Transverse colon (tissue), 4 donors: ENCODE results near the gene SLITRK2. TPM values are rescaled to one million over a fixed set of nuclear protein-coding genes. Genes with fewer than 3 reads are reported as not detected.

Experiments used
- DNase-seq: peaks from one replicate; pipeline ENCODE4 v3.0.0-alpha.2; 2019
- H3K27ac ChIP-seq, 4 donors: fragments of 200-600 bp; sonication (generic); 2 replicates each; pipeline ENCODE4 v1.5.1; 2016 to 2018; ENCODE audit warnings: inconsistent platforms in 4 of 4
- H3K27me3 ChIP-seq: fragments of 200-600 bp; sonication (generic); 2 replicates; pipeline ENCODE4 v1.5.1; 2017; ENCODE audit warnings: inconsistent platforms
- H3K36me3 ChIP-seq, 4 donors: fragments of 200-600 bp; sonication (generic); 2 replicates each; pipeline ENCODE4 v1.5.1; 2017 to 2019; ENCODE audit warnings: inconsistent platforms in 4 of 4
- H3K4me1 ChIP-seq, 4 donors: fragments of 200-600 bp; sonication (generic); 2 replicates each; pipeline ENCODE4 v1.5.1; 2017 to 2020; ENCODE audit warnings: inconsistent platforms in 4 of 4
- H3K4me3 ChIP-seq, 4 donors: fragments of 200-600 bp; sonication (generic); 1 replicate in 1 of 4; 2 replicates in 3 of 4; pipeline versions ENCODE4 v1.5.1 to v1.6.1; 2017 to 2019; ENCODE audit warnings: inconsistent platforms in 4 of 4
- H3K9me3 ChIP-seq, 2 donors: fragments of 200-600 bp; sonication (generic); 2 replicates each; pipeline ENCODE4 v1.5.1; 2017 to 2019; ENCODE audit warnings: inconsistent platforms in 2 of 2
- CTCF ChIP-seq, 5 experiments: fragments of 200-600 bp in 3 of 5; fragments of 450-650 bp in 2 of 5; sonication (generic) in 3 of 5; IDR thresholded peaks; 1 replicate in 2 of 5; 2 replicates in 3 of 5; pipeline ENCODE4 v1.5.1; 2016 to 2017; ENCODE audit warnings: antibody characterized with exemption in 5 of 5, inconsistent platforms in 3 of 5, mild to moderate bottlenecking in 2 of 5, moderate library complexity in 1 of 5
- EP300 ChIP-seq: sonication (generic); formaldehyde crosslinking; IDR thresholded peaks from one replicate; pipeline ENCODE4 v1.6.1; 2017; ENCODE audit warnings: antibody characterized with exemption, low read depth
- POLR2A ChIP-seq: fragments of 450-650 bp; IDR thresholded peaks from one replicate; pipeline ENCODE4 v1.6.1; 2016; ENCODE audit warnings: antibody characterized with exemption, mild to moderate bottlenecking, moderate library complexity
- POLR2AphosphoS5 ChIP-seq, 3 donors: sonication (generic); formaldehyde crosslinking; IDR thresholded peaks; one replicate each; pipeline ENCODE4 v1.6.1; 2016; ENCODE audit warnings: antibody characterized with exemption in 3 of 3
- WGBS, 2 donors: methylation state at CpG; one replicate each; pipeline ENCODE4 v1.1.5; 2018; ENCODE audit warnings: low coverage in 1 of 2; 5-methylcytosine and 5-hydroxymethylcytosine counted together
- in situ Hi-C, 4 donors: fragments of 200-750 bp; cut with MboI; loops; one replicate each; pipeline versions ENCODE4 v1.15.0 to v1.15.1; 2017; ENCODE audit warnings: low sequenced_read_pairs in 3 of 4, low pct_ligation_motif_present in 1 of 4, low pct_unique_long_range_greater_than_20kb in 1 of 4
- intact Hi-C: fragments of 100-400 bp; cut with DNase I; formaldehyde crosslinking; loops from one replicate; pipeline ENCODE4 v1.15.1; 2023; ENCODE audit warnings: low total_unique reads
- total RNA-seq, 4 donors: library from RNA; depleted of rRNA; stranded (reverse); fragments of >200 nt; gene quantifications; one replicate each; pipeline ENCODE4 v1.1.0, GENCODE V29; 2016

Gene SLITRK2
- total RNA-seq, 4 donors from 2014 or later: 0.14 to 0.20 (median 0.16) TPM; not detected in 1

GRCh38 chrX:145821898-145822571 is 4.4 kb downstream of the SLITRK2 start:
- Histone ChIP-seq H3K9me3 (no peaks in the 10 kb centered on the region), H3K27me3 (peaks cover 19% of the 10 kb centered on the region), H3K4me1 (no peaks in the 10 kb centered on the region), H3K4me3 (no peak overlapping the region), H3K27ac (no peak overlapping the region), H3K36me3 (no peaks in the 10 kb centered on the region)
- no peak for TF ChIP-seq EP300
- DNase-seq: no peak
- in situ Hi-C loops (no loop called here), intact Hi-C loops (no loop called here)
- WGBS, 2 donors: 0 to 65% methylated on average over 4 to 33 of the region's 33 CpGs

- no peaks in the 10 kb centered on the region for H3K36me3 ChIP-seq
- DNase-seq: no peak
- H3K4me1 ChIP-seq: no peaks in the 10 kb centered on the region
- TF ChIP-seq EP300 (no peak), POLR2AphosphoS5 (IDR thresholded peaks at IDR 0.05) (no peak), POLR2A (no peak), CTCF (IDR thresholded peaks at IDR 0.05) (no peak)
- H3K9me3 ChIP-seq: no peaks in the 10 kb centered on the region
- in situ Hi-C loops (no loop called here), intact Hi-C loops (no loop called here)
- 88% methylated on average over 7 of the region's 7 CpGs; no CpG with 5 or more reads in 1 of the 2 donors for WGBS, 2 donors
- H3K27ac ChIP-seq: no peak overlapping the region
- H3K27me3 ChIP-seq: peaks cover 15% of the 10 kb centered on the region
- no peak overlapping the region for H3K4me3 ChIP-seq
Observed at GRCh38 chrX:145823132-145823531, 5.5 kb downstream of the SLITRK2 start.

GRCh38 chrX:145825896-145826295 is 8.3 kb downstream of the SLITRK2 start:
- Histone ChIP-seq H3K4me3 (no peak overlapping the region), H3K36me3 (no peaks in the 10 kb centered on the region), H3K9me3 (no peaks in the 10 kb centered on the region), H3K27me3 (peaks cover 6% of the 10 kb centered on the region), H3K27ac (no peak overlapping the region), H3K4me1 (no peaks in the 10 kb centered on the region)
- no peak for DNase-seq
- peak in 1 of 5 experiments; percentile 8 for TF ChIP-seq CTCF (IDR thresholded peaks at IDR 0.05)
- no peak for TF ChIP-seq POLR2AphosphoS5 (IDR thresholded peaks at IDR 0.05)
- intact Hi-C loops: no loop called here
- in situ Hi-C loops: no loop called here
- 7 to 9% methylated on average over 4 of the region's 4 CpGs for WGBS, 2 donors

GRCh38 chrX:145826466-145826865 is 8.8 kb downstream of the SLITRK2 start:
- Histone ChIP-seq H3K9me3 (no peaks in the 10 kb centered on the region), H3K36me3 (no peaks in the 10 kb centered on the region), H3K4me1 (no peaks in the 10 kb centered on the region), H3K4me3 (no peak overlapping the region), H3K27ac (no peak overlapping the region), H3K27me3 (peaks cover 2% of the 10 kb centered on the region)
- WGBS, 2 donors: 65 to 80% methylated on average over 1 to 4 of the region's 4 CpGs
- no peak for TF ChIP-seq POLR2A
- no peak for TF ChIP-seq POLR2AphosphoS5 (IDR thresholded peaks at IDR 0.05)
- TF ChIP-seq EP300: no peak
- no peak for TF ChIP-seq CTCF (IDR thresholded peaks at IDR 0.05)
- no peak for DNase-seq
- intact Hi-C loops (no loop called here), in situ Hi-C loops (no loop called here)

GRCh38 chrX:145832796-145833195 is 15.2 kb downstream of the SLITRK2 start:
- in situ Hi-C loops: no loop called here
- DNase-seq: no peak
- 67% methylated on average over 5 of the region's 5 CpGs; no CpG with 5 or more reads in 1 of the 2 donors for WGBS, 2 donors

More at GRCh38 chrX:145832796-145833195, 15.2 kb downstream of the SLITRK2 start:
- TF ChIP-seq CTCF (IDR thresholded peaks at IDR 0.05) (no peak), POLR2AphosphoS5 (IDR thresholded peaks at IDR 0.05) (no peak), EP300 (no peak), POLR2A (no peak)
- no peaks in the 10 kb centered on the region for H3K9me3 ChIP-seq
- H3K4me1 ChIP-seq: no peaks in the 10 kb centered on the region
- no peaks in the 10 kb centered on the region for H3K36me3 ChIP-seq
- H3K4me3 ChIP-seq: no peak overlapping the region
- no peaks in the 10 kb centered on the region for H3K27me3 ChIP-seq
- intact Hi-C loops: no loop called here
- no peak overlapping the region for H3K27ac ChIP-seq
